ENCODE measurements around the gene LPIN3.

The LPIN3 gene

DNA sequence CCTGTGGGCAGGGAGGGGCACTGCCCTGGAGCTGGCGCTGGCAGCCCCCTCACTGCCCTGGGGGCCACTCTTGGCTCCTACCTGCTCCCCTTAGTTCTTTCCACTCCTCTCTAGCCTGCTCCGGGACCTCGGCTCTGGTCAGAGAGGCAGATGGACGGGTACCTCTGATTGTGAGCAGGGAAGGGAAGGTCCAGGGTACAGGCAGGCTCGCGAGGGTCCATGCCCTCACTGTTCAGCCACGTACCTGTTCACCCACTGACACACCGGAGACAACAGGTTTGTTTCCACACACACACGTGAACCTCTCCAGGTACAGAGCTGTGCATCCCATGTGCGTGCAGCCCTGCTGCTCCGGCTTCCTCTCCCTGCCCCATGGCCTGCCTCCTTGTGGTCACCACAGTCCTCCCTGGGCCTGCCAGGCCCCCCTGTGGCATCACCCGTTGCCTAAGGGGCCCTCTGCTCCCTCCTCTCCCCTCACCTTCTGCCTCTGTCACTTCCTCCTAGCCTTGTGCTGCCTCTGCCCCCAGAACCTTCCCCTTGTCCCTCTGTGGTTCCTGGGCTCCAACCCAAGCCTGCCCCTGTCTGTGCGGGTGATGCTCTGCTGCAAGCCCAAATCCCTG lies 23.7 kb downstream of the LPIN3 start:
- no peak for FAIRE-seq
- DNase-seq (ENCODE audit: insufficient read length, low spot score), result no peak
- TF ChIP-seq POLR2AphosphoS5 (IDR thresholded peaks at IDR 0.05; ENCODE audit: low read depth, low read length) (no peak), TAF1 (IDR thresholded peaks at IDR 0.05; ENCODE audit: low read depth, low read length) (no peak), POU2F2 (IDR thresholded peaks at IDR 0.05; ENCODE audit: low read depth, low read length) (no peak), POLR2A (IDR thresholded peaks at IDR 0.05; ENCODE audit: low read depth, low read length) (no peak), PAX5 (IDR thresholded peaks at IDR 0.05; ENCODE audit: insufficient read depth, low read length, severe bottlenecking) (no peak), SPI1 (IDR thresholded peaks at IDR 0.05; ENCODE audit: low read depth, low read length) (no peak)

DNA sequence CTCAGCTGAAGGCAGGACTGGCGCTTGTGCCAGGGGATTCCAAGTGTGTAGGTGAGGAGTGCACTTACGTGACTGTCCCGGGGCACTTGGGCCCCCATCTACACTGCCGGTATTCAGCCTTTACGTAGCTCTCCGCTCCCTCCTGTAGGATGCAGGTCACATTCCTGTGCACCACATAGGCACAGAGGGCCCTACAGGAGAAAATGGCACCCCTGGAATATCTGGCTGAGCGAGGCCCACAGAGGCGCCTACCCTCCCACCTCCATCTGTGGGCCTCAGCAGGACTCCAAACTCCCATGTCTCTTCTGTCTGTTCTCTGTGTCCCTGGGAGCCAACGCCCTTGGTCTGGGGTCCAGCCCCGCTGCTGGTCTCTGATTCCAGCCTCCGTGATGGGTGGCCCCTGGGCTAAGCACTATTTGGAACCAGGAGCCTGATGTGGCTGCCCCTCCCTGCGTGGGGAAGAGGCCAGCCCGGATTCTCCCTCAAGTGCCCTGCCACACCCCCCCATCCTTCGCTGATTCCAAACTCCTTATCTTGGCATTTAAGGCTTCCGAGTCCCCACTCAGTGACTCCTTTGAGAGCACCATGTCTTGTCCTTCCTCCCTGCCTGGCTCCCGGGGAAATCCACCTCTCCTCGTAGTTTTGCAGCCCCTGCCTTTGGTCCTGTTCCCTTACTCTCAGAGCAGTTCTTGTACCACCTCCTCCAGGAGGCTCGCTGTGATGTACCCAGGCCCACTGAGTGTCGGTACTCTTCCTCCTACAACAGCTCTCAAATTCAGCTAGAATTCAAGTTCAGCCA lies 24.5 kb downstream of the LPIN3 start:
- TF ChIP-seq POLR2AphosphoS5 (IDR thresholded peaks at IDR 0.05; ENCODE audit: low read depth, low read length) (no peak), SPI1 (IDR thresholded peaks at IDR 0.05; ENCODE audit: low read depth, low read length) (no peak), POU2F2 (IDR thresholded peaks at IDR 0.05; ENCODE audit: low read depth, low read length) (no peak), TAF1 (IDR thresholded peaks at IDR 0.05; ENCODE audit: low read depth, low read length) (no peak), PAX5 (IDR thresholded peaks at IDR 0.05; ENCODE audit: insufficient read depth, low read length, severe bottlenecking) (no peak), POLR2A (IDR thresholded peaks at IDR 0.05; ENCODE audit: low read depth, low read length) (no peak)
- DNase-seq (ENCODE audit: insufficient read length, low spot score) (no peak), FAIRE-seq (no peak)

DNA sequence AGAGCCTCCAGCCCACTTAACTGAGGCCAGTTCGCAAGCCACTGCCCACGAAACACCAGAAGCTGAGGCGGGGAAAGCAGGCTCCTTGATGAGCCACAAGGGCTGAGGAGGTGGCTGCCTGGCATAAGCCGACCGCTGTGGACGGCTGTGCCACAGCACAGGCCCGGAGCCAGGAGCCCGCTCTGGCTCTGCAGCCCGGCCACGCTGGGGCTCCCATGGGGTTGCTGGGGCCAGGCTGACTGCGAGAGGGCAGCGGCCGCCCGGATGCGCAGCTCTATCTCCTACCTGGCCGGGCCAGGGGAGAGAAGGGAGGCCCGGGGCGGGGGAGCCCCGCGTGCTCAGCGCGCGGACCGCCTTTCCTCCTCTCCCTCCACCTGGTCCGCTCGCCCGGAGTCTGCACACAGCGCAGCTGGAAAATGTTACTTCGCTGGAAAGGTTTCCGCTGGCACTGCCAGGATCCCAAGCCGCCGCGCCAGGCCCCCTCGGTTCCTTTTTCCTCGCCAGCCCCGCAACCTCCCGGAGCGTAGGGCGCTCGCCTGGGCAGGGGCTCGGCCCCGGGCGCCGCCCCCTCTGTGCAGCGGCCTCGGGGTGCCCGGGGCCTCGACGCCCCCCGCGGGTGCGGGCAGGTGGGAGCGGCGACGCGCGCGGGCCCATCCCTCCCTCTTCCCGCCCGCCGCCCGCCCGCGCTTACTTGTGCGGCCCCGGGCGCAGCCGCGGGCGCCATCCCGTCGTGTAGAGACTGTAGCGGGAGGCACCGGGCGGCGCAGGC lies 25.3 kb downstream of the LPIN3 start:
- DNase-seq (ENCODE audit: insufficient read length, low spot score) (no peak), FAIRE-seq (no peak)
- no peak for TF ChIP-seq SPI1 (IDR thresholded peaks at IDR 0.05; ENCODE audit: low read depth, low read length)
- no peak for TF ChIP-seq PAX5 (IDR thresholded peaks at IDR 0.05; ENCODE audit: insufficient read depth, low read length, severe bottlenecking)
- TF ChIP-seq POLR2AphosphoS5 (IDR thresholded peaks at IDR 0.05; ENCODE audit: low read depth, low read length), result no peak
- TF ChIP-seq TAF1 (IDR thresholded peaks at IDR 0.05; ENCODE audit: low read depth, low read length), result no peak

DNA sequence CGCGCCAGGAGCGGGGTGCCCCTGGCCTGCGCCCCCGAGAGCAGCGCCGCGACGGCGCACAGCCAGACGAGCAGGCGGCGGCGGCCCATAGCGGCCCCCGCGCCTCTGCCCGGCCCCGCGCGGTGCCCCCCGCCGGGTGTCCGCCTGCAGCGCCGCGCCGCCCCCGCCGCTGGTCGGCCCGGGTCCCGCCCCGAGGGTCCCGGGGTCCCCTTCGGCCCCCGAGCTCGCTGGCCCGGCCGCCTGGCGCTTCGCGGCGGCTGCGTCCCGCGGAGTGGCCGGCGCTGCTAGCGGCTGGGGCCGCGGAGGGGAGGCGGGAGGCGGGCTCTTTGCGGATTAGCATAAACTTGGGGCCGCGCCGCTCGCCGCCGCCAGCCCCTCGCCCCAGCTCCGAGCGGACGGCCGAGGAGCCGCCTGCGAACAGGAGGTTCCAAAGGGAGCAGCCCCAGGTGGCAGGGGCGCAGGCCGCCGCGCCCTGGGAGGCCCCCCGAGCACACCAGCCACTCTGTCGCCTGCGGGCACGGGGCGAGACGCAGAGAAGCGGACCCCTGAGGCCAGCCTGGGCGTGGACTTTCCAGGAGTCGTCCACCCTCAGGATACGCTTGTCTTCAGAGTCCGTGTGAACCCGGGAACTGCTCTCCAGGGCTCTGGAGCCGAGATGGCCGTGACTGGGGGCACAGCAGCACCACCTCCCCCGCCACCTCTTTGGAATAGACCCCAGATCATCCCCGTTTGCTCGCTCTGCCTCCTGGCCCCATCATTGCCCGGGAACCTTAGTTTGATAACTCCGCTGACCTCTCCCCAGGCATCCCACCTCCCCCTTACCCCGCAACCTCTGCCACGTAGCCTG lies 26.1 kb downstream of the LPIN3 start, which contains the start of gene EMILIN3:
Gene EMILIN3 (minus strand): TSS at position 273 of the 847 bp plus-strand sequence. CDS start 184 bp downstream, at position 89.
- FAIRE-seq (no peak), DNase-seq (ENCODE audit: insufficient read length, low spot score) (no peak)
- TF ChIP-seq TAF1 (IDR thresholded peaks at IDR 0.05; ENCODE audit: low read depth, low read length) (no peak), SPI1 (IDR thresholded peaks at IDR 0.05; ENCODE audit: low read depth, low read length) (no peak), POLR2A (IDR thresholded peaks at IDR 0.05; ENCODE audit: low read depth, low read length) (no peak), PAX5 (IDR thresholded peaks at IDR 0.05; ENCODE audit: insufficient read depth, low read length, severe bottlenecking) (no peak), POLR2AphosphoS5 (IDR thresholded peaks at IDR 0.05; ENCODE audit: low read depth, low read length) (no peak), POU2F2 (IDR thresholded peaks at IDR 0.05; ENCODE audit: low read depth, low read length) (no peak)

DNA sequence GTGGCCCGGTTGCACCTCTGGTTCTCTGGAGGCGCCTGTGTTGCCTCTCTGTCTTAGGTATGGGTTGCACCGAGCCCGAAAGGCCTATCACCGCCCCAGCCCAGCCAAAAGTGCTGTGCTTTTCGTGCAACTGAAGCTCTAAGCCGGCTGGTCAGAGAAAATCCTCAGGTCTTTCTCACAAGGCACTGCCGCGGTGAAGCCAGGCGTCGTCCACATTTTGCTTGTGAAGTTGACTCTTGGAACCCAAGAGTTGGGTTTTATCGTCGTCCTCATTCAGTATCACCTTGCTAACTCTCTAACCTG lies 26.7 kb downstream of the LPIN3 start:
- DNase-seq (ENCODE audit: insufficient read length, low spot score), result no peak
- TF ChIP-seq TAF1 (IDR thresholded peaks at IDR 0.05; ENCODE audit: low read depth, low read length) (no peak), PAX5 (IDR thresholded peaks at IDR 0.05; ENCODE audit: insufficient read depth, low read length, severe bottlenecking) (no peak), POLR2A (IDR thresholded peaks at IDR 0.05; ENCODE audit: low read depth, low read length) (no peak), POLR2AphosphoS5 (IDR thresholded peaks at IDR 0.05; ENCODE audit: low read depth, low read length) (no peak), SPI1 (IDR thresholded peaks at IDR 0.05; ENCODE audit: low read depth, low read length) (no peak), POU2F2 (IDR thresholded peaks at IDR 0.05; ENCODE audit: low read depth, low read length) (no peak)
- FAIRE-seq, result no peak

DNA sequence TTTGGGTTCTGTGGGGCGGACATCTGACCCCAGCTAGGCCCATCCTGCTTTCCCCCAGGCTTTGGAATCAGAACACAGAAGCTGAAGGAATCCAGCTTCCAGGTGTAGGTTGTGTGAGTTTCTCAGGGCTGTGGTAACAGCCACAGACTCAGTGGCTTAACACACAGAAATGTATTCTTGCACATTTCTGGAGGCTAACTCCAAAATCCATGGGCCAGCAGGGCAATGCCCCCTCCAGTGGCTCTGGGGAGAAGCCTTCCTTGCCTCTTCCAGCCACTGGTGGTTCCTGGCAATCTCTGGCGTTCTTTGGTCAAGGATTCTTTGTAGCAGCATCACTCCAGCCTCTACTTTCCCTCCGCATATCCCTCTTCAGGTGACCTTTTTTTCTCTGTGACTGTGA lies 27.3 kb downstream of the LPIN3 start:
- no peak for TF ChIP-seq SPI1 (IDR thresholded peaks at IDR 0.05; ENCODE audit: low read depth, low read length)
- TF ChIP-seq PAX5 (IDR thresholded peaks at IDR 0.05; ENCODE audit: insufficient read depth, low read length, severe bottlenecking), result no peak
- TF ChIP-seq TAF1 (IDR thresholded peaks at IDR 0.05; ENCODE audit: low read depth, low read length), result no peak
- TF ChIP-seq POLR2A (IDR thresholded peaks at IDR 0.05; ENCODE audit: low read depth, low read length), result no peak
- no peak for TF ChIP-seq POU2F2 (IDR thresholded peaks at IDR 0.05; ENCODE audit: low read depth, low read length)
- TF ChIP-seq POLR2AphosphoS5 (IDR thresholded peaks at IDR 0.05; ENCODE audit: low read depth, low read length), result no peak
- FAIRE-seq, result no peak

DNA sequence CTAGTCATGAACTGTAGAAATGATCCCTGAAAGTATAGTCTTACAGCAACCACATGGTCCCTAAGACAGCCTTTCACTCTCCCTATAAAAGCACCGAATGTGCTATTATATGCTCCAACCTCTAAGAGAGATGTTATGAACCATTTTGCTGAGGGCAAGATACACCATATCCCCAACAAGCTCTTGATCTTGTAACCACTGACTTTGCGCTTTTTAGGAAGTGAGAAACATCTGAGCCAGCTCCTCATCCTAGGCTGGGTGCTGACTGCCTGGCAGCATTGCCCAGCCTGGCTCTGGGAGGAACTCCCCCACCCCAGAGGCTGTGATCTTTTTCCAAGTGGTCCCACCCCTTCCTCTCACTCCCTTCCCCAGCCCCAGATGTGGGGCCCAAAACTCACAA lies 29.1 kb downstream of the LPIN3 start:
- peak; percentile 33 for FAIRE-seq
- no peak for DNase-seq (ENCODE audit: insufficient read length, low spot score)
- TF ChIP-seq TAF1 (IDR thresholded peaks at IDR 0.05; ENCODE audit: low read depth, low read length) (no peak), POLR2A (IDR thresholded peaks at IDR 0.05; ENCODE audit: low read depth, low read length) (no peak), SPI1 (IDR thresholded peaks at IDR 0.05; ENCODE audit: low read depth, low read length) (peak; percentile 79)

More for the DNA sequence above, 27.3 kb downstream of the LPIN3 start:
- no peak for DNase-seq (ENCODE audit: insufficient read length, low spot score)

DNA sequence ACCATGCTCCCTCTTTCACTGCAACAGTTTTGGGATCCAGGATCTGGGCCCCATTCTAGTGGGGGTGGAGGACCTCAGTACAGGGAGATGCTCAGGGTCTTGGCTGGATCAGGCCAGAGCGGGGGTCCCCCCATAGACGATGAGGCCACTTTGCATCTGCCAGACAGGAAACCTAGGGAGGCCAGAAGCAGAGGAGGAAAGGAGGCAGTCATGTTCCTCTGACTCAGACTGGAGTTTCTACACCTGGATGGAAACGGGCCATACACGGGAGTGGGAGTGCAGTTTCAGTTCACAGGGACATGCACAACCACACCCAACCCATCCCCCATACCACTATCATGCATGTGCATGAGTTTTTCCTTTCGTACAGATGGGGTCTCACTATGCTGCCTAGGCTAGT lies 29.6 kb downstream of the LPIN3 start:
- TF ChIP-seq POLR2A (IDR thresholded peaks at IDR 0.05; ENCODE audit: low read depth, low read length) (no peak), TAF1 (IDR thresholded peaks at IDR 0.05; ENCODE audit: low read depth, low read length) (no peak), POLR2AphosphoS5 (IDR thresholded peaks at IDR 0.05; ENCODE audit: low read depth, low read length) (no peak), SPI1 (IDR thresholded peaks at IDR 0.05; ENCODE audit: low read depth, low read length) (no peak), POU2F2 (IDR thresholded peaks at IDR 0.05; ENCODE audit: low read depth, low read length) (no peak), PAX5 (IDR thresholded peaks at IDR 0.05; ENCODE audit: insufficient read depth, low read length, severe bottlenecking) (no peak)
- DNase-seq (ENCODE audit: insufficient read length, low spot score) (no peak), FAIRE-seq (no peak)
